PFSK-1 (cell line): ENCODE data around the gene BPIFB3.

Experiments used
- POLR2AphosphoS5 ChIP-seq: IDR thresholded peaks from 2 replicates; pipeline ENCODE4 v1.6.1; 2012; ENCODE audit warnings: low read depth, mild to moderate bottlenecking, control low read depth, low read length, moderate library complexity
- SIN3A ChIP-seq: IDR thresholded peaks from 2 replicates; pipeline ENCODE4 v1.6.1; 2012; ENCODE audit warnings: mild to moderate bottlenecking, low read length, moderate library complexity, borderline replicate concordance; ENCODE audit not compliant: insufficient read depth
- TAF1 ChIP-seq: IDR thresholded peaks from 2 replicates; pipeline ENCODE4 v1.6.1; 2012; ENCODE audit warnings: low read length, control low read depth, borderline replicate concordance; ENCODE audit not compliant: insufficient read depth
- TF ChIP-seq, protein P1 (sequence below), 2 experiments: IDR thresholded peaks; 2 replicates each; pipeline versions ENCODE4 v1.6.1 to v1.8.0; 2011 to 2012; ENCODE audit warnings: low read depth in 2 of 2, low read length in 2 of 2, control low read depth in 1 of 2, inconsistent platforms in 1 of 2, mild to moderate bottlenecking in 1 of 2, moderate library complexity in 1 of 2; ENCODE audit not compliant: insufficient read depth in 1 of 2

DNA sequence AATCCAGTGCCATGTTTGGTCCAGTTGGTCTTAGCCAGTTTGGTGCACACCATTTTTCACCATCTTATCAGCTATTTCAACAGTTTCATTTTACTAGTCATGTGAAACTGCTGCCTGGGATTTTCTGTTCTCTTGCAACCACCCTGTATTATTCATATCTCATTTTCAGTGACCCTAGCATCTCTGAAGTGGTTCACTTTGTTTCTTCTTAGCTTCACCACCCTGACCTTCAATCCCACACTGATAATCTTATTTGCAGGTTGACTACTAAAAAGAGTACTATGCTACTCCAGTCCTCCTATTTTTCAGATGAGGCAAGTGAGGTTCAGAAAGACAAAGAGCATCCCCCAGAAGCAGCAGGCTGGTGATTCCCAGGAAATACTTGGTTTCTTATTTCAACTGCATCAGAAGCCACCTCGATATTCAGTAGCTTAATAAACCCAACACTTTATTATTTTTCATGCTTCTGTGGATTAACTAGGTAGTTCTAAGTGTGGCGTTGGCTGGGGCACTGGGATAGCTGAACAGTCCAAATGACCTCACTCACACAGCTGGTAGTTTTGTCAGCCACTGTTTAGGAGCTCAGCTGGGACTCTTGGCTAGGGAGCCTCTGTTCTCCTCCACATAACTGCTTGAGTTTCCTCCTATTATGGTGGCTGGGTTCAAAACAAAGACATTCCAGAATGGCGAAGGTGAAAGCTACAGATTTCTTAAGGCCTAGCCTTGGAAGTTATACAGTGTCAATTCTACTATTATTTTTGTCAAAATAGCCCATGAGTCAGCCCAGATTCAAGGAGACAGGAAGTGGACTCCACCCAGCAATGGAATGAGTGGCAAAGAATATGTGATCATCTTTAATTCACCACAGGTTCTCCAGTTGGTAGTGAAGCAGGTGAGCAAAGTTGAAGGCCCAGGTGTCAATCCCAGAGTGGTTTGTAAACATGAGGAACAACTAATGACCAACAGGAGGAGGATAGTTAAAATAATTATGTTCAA lies 66.3 kb downstream of the BPIFB3 start:
- TF ChIP-seq POLR2AphosphoS5 (no peak), SIN3A (no peak), TAF1 (no peak)
- TF ChIP-seq, protein P1, sequence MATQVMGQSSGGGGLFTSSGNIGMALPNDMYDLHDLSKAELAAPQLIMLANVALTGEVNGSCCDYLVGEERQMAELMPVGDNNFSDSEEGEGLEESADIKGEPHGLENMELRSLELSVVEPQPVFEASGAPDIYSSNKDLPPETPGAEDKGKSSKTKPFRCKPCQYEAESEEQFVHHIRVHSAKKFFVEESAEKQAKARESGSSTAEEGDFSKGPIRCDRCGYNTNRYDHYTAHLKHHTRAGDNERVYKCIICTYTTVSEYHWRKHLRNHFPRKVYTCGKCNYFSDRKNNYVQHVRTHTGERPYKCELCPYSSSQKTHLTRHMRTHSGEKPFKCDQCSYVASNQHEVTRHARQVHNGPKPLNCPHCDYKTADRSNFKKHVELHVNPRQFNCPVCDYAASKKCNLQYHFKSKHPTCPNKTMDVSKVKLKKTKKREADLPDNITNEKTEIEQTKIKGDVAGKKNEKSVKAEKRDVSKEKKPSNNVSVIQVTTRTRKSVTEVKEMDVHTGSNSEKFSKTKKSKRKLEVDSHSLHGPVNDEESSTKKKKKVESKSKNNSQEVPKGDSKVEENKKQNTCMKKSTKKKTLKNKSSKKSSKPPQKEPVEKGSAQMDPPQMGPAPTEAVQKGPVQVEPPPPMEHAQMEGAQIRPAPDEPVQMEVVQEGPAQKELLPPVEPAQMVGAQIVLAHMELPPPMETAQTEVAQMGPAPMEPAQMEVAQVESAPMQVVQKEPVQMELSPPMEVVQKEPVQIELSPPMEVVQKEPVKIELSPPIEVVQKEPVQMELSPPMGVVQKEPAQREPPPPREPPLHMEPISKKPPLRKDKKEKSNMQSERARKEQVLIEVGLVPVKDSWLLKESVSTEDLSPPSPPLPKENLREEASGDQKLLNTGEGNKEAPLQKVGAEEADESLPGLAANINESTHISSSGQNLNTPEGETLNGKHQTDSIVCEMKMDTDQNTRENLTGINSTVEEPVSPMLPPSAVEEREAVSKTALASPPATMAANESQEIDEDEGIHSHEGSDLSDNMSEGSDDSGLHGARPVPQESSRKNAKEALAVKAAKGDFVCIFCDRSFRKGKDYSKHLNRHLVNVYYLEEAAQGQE (IDR thresholded peaks at IDR 0.05; ENCODE audit: insufficient read depth in 1 of 2, low read depth in 2 of 2, low read length in 2 of 2) = no peak
